ENCODE measurements around the gene AK9.
"Not testable (repeated sequence)": the region's sequence is repeated elsewhere in the genome, so short reads cannot be mapped to it uniquely, and the experiment has no call there.

AK9 gene

GRCh38 chr6:109623288-109623687, 67.7 kb downstream of the AK9 start:
- FAIRE-seq = no peak

GRCh38 chr6:109612268-109612667, 78.7 kb downstream of the AK9 start:
- FAIRE-seq = no peak

GRCh38 chr6:109611502-109611901, 79.5 kb downstream of the AK9 start:
- FAIRE-seq = no peak

GRCh38 chr6:109610590-109610989, 80.4 kb downstream of the AK9 start:
- FAIRE-seq = no peak

- no peak for FAIRE-seq
Measured at GRCh38 chr6:109609737-109610136, 81.3 kb downstream of the AK9 start.

GRCh38 chr6:109606359-109606758, 84.6 kb downstream of the AK9 start:
- FAIRE-seq = no peak

- FAIRE-seq = no peak
Measured at GRCh38 chr6:109595998-109596397, 95.0 kb downstream of the AK9 start.

- FAIRE-seq = no peak
Measured at GRCh38 chr6:109580519-109580918, 110.5 kb downstream of the AK9 start.

GRCh38 chr6:109579361-109579760, 111.6 kb downstream of the AK9 start:
- no peak for FAIRE-seq

GRCh38 chr6:109569901-109570300, 121.1 kb downstream of the AK9 start:
- FAIRE-seq = not testable (repeated sequence)

GRCh38 chr6:109561844-109562243, 129.2 kb downstream of the AK9 start:
- FAIRE-seq = no peak

GRCh38 chr6:109531446-109531845, 159.6 kb downstream of the AK9 start:
- no peak for FAIRE-seq

GRCh38 chr6:109527989-109528388, 163.0 kb downstream of the AK9 start:
- no peak for FAIRE-seq

GRCh38 chr6:109526905-109527628, 163.9 kb downstream of the AK9 start:
- no peak for FAIRE-seq

GRCh38 chr6:109524129-109524528, 166.9 kb downstream of the AK9 start:
- FAIRE-seq = peak; percentile 18

GRCh38 chr6:109523478-109523877, 167.5 kb downstream of the AK9 start:
- FAIRE-seq = no peak

GRCh38 chr6:109521080-109521479, 169.9 kb downstream of the AK9 start:
- no peak for FAIRE-seq

- not testable (repeated sequence) for FAIRE-seq
Measured at GRCh38 chr6:109519647-109520046, 171.4 kb downstream of the AK9 start.

GRCh38 chr6:109516929-109517328, 174.1 kb downstream of the AK9 start:
- no peak for FAIRE-seq

GRCh38 chr6:109515781-109516409, 175.1 kb downstream of the AK9 start:
- FAIRE-seq = no peak

- FAIRE-seq = no peak
Measured at GRCh38 chr6:109514946-109515345, 176.1 kb downstream of the AK9 start.

GRCh38 chr6:109513571-109514071, 177.4 kb downstream of the AK9 start:
- no peak for FAIRE-seq

- FAIRE-seq = no peak
Measured at GRCh38 chr6:109512271-109512817, 178.7 kb downstream of the AK9 start.

GRCh38 chr6:109511832-109512231, 179.2 kb downstream of the AK9 start:
- no peak for FAIRE-seq

Measured in colon (tissue), 2 donors.